NCI-H2029 treated with DMSO at 0.1 percent for 48 hours (cell line): ENCODE results near the gene UBXN2A.
"Not testable (repeated sequence)": the region's sequence is repeated elsewhere in the genome, so short reads cannot be mapped to it uniquely, and the experiment has no call there.

ENCODE experiments used
- DNase-seq: peaks from one replicate; lab custom pipeline; 2025; lab: John Stamatoyannopoulos, UW

UBXN2A gene

DNA sequence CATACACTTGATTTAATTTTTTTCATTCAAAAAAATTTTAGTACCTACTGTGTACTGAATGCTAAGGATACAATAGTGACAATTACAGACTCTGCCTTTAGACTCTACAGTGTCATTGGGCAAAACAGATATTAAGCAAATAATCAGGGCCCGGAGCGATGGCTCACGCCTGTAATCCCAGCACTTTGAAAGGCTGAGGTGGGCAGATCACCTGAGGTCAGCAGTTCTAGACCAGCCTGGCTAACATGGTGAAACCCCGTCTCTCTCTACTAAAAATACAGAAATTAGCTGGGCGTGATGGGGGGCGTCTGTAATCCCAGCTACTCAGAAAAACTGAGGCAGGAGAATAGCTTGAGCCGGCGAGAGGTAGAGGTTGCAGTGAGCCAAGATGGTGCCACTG lies 1.4 kb downstream of the UBXN2A start:
- no peak for DNase-seq

DNA sequence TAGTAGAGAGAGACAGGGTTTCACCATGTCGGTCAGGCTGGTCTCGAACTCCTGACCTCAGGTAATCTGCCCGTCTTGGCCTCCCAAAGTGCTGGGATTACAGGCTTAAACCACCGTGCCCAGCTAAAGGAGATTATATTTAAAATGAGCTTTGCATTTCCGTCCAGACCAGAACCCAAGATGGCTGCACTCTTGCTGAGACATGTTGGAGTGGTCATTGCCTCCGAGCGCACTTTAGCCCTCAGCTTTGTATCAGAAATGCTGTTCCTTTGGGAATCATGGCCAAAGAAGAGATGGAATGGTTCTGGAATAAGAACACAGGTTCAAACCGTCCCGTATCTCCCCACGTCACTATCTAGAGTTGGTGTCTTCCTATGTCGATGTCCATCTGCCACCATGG lies 3.4 kb downstream of the UBXN2A start:
- DNase-seq = no peak

DNA sequence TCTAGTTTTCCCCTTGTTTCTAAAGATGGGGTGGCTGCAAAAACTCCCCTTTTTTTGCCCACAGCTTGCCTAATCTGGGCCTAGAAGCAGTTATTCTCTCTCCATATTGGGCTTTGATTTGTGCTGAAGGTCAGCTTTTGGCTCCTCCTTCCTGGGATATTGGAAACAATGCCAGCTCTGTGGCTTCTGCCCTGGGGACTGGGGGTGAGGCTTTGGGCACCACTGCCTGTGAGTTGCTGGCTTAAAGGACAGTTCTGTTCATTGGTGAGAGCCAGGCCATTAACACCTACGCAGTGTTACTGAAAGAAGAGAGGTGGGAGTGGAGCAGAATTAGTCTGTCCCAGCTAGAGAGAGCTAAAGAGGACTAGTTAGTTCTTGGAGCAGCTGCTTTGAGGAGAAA lies 4.3 kb downstream of the UBXN2A start:
- DNase-seq = no peak

DNA sequence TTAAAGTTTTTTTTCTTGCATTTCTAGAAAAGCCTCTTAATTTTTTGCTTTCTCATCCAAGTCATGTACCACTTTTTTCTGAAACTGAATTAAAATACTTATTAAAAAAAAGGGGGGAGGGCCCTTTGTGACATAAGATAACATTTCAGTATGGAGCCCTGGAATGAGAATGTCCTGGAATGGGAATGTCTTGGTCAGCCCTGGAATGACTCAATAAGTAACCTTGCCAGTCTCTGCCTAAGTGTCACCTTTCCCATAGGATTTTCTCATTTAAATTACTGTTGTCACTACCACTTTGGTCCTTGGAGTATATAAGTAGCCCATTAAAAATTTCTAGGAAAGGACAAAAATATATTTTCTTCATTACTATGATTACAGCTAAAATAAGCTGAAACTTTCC lies 4.7 kb downstream of the UBXN2A start:
- DNase-seq = no peak

DNA sequence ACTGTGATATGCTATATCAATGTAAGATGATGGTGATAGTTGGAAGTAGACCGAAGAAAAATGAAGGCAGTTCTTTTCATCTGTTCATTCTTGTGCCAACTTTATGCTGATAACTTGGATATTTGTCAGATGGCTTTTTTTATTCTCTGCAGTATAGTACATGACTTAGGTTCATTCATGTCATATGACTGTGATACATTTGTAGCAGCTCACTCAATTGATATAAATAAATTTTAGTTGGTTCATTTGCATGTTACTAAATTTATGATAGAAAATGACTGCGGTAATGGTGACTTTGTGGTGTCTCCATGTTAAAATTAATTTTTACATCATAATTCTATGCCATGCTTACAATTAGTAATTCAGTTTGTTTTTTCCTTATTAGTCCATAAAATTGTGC lies 7.1 kb downstream of the UBXN2A start:
- DNase-seq = no peak

DNA sequence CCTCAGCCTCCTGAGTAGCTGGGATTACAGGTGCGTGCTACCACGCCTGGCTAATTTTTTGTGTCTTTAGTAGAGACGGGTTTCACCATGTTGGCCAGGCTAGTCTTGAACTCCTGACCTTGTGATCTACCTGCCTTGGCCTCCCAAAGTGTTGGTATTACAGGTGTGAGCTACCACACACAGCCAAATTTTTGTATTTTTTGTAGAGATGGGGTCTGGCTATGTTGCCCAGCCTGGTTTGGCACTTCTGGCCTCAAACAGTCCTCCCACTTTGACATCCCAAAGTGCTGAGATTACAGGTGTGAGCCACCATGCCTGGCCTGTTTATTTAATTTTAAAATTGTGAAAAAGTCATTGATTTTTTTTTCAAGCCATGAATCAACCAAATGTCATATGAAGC lies 12.3 kb downstream of the UBXN2A start:
- DNase-seq = not testable (repeated sequence)

DNA sequence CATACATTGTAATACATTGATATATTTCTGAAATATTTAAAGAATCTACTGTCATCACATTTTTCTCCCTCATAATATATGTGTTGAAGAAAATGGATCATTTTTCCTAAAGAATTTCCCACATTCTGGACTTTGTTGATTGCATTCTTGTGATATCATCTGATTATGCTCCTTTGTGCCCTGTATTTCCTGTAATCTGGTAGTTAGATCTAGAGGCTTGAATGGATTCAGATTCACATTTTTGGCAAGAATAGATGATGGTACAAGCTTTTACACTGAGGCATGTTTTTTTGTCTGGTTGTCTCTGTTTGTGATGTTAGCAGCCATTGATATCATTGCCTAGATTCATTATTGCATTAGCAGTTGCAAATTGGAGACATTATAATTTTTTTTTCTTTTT lies 13.4 kb downstream of the UBXN2A start:
- no peak for DNase-seq

DNA sequence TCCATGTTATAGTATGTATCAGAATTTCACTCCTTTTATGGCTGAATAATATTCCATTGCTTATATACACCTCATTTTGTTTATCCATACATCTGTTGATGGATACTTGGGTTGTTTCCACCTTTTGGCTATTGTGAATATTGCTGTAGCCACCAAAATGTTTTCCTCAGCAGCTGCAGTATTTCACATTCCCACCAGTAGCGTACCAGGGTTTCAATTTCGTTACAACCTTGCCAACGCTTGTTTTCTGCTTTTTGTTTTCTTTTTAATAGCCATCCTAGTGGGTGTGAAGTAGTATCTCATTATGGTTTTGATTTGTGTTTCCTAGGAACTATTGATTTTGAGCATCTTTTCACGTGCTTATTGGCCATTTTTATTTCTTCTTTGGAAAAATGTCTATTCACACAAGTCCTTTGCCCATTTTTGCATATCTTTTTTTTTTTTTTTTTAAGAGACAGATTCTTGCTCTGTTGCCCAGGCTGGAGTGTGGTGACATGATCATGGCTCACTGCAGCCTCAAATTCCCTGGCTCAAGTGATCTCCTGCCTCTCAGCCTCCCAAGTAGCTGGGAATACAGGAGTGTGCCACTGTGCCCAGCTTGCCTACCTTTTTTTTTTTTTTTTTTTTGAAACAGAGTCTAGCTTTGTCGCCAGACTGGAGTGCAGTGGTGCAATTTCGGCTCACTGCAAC lies 14.2 kb downstream of the UBXN2A start:
- DNase-seq = no peak

DNA sequence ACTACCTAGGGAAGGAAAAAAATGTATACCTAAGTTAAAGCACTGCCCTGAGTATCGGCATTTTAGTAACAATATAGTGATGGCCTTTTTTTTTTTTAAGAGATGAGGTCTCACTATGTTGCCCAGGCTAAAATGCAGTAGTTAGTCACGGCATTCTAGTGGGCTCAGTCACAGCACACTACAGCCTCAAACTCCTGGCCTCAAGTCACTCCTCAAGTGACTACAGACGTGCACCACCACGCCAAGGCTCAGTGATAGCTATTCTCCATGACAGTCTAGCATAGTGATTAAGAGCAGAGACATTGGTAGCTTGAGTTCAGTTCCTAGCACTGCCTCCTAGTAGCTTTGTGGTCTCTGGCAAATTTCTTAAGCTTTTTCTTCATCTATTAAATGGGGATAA lies 27.6 kb downstream of the UBXN2A start:
- DNase-seq = no peak

DNA sequence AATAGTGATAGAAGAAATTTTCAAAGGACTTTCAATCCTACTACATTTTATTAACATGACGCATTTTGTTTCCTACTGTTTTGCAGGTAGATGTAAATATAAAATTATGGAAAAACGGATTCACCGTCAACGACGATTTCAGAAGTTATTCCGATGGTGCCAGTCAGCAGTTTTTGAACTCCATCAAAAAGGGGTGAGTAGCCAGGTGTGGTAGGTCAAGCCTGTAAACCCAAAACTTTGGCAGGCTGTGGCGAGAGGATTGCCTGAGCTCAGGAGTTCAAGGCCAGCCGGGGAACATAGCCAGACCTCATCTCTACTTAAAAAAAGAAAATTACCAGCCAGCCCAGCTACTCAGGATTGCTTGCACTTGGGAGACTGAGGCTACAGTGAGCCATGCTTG lies 36.6 kb downstream of the UBXN2A start:
- DNase-seq = no peak

DNA sequence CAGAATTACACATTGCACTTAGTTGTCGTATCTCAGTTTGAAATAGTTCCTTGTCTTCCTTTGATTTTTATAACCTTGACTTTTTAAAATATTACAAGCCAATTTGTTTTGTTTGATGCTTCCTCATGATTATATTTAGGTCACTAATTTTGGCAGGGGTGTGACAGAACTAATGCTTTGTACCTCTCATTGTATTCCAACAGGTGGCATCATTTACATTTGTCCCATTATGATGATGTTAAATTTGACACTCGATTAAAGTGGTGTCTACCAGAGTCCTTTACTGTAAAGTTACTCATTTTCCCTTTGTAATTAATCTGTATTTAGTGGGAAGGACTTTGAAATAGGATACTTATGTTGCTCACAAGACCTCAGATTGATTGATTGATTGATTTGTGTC lies 48.1 kb downstream of the UBXN2A start:
- no peak for DNase-seq

DNA sequence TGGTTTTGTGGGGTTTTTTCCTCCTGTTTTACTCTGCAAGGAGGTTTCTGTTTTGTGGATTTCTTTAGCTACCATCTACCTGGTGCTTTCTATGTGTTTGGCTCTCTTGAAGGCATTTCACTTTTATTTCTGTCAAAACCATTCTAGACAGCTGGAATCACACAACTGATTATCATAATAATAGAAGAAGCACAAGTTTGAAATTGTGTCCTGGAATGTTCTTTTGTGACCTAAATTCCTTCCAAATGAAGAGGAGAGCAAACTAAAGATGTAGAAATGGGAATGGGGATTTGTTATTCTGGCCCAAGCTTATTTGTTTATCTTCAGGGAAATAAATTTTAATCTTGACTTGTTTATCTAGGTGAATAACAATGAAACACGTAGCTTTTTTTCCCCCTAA lies 52.7 kb downstream of the UBXN2A start:
- no peak for DNase-seq

DNA sequence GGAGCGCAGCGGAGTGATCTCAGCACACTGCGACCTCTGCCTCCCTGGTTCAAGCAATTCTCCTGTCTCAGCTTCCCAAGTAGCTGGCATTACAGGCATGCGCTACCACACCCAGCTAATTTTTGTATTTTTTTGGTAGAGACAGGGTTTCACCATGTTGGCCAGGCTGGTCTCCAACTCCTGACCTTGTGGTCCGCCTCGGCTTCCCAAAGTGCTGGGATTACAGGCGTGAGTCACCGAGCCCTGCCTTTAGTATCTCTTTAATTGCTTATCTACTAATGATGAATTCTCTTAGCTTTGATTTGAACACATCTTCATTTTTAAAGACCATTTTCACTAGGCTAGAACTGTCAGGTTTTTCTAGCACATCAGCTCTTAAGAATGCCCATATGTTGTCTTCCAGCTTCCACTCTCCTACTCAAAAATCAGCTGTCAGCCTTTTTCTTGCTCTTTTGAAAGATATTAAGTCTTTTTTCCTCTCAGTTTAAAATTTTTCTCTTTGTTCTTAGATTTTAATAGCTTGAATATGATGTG lies 53.5 kb downstream of the UBXN2A start:
- DNase-seq = no peak

DNA sequence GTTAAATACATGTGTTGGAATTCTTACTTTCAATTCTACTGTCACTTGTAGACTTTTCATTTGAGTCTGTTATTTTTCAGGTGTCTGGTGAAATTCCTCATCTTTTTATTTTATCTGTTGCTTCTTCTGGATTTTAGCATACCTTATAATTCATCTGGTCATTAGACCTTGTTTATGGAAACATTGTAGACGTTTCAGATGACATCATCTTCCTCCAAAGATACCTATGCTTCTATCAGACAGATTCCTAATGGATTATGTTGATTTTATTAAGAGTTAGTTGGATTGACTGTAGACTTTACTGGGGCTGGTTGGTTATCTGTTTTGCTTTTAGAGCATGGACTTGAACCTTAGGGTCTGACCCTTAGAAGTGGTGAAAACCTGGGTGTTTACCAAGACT lies 54.3 kb downstream of the UBXN2A start:
- DNase-seq = no peak

DNA sequence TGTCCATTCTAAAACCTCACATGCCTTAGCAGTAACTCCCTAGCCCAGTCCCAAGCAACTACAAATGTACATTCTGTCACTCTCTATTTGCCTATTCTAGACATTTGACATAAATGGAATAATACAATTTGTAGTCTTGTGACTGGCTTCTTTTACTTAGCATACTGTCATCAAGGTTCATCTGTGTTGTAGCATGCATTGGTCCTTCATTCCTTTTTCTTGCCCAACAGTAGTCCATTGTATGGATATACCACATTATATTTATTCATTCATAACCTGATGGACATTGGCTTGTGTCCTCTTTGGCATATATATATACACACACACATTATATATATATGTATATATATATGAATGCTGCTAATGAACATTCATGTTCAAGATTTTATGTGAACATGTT lies 67.4 kb downstream of the UBXN2A start:
- no peak for DNase-seq

DNA sequence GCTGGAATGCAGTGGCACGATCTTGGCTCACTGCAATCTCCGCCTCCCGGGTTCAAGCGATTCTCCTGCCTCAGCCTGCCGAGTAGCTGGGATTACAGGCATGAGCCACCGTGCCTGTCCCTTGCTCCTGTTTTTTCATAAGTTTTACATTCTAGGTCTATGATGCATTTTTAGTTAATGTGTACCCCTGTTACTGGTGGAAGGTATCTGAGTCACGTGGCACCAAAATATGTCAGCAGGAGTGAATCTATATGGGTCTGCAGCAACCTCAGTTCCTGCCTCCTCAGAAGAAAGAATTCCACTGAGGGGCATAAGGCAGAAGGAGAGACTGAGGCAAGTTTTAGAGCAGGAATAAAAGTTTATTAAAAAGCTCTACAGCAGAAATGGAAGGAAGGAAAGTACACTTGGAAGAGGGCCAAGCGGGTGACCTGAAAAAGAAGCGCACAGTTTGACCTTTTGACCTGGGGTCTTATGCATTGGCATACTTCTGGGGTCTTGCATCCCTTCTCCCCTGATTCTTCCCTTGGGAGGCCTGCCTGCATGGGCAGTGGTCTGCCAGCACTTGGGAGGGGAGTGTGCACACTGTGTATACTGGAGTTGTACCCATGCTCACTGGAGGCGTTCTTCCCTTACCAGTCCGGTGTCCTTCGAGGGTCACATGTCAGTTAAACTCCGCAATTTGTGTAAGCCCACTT lies 68.6 kb downstream of the UBXN2A start:
- no peak for DNase-seq

DNA sequence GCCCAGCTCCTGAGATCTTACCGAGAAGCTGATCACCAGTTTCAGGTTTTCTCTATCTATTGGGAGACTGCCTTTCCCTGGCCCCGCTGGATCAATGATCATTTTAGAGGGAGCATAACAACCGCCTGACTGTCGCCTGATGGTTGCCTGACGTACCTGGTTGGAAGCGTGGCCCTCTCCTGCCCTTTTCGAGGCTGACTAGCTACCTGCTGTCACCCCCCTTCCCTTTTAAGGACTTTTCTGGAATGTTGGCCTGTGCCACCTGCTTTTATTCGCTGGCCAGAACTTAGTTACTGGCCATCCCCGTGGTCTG lies 69.1 kb downstream of the UBXN2A start:
- DNase-seq = no peak

DNA sequence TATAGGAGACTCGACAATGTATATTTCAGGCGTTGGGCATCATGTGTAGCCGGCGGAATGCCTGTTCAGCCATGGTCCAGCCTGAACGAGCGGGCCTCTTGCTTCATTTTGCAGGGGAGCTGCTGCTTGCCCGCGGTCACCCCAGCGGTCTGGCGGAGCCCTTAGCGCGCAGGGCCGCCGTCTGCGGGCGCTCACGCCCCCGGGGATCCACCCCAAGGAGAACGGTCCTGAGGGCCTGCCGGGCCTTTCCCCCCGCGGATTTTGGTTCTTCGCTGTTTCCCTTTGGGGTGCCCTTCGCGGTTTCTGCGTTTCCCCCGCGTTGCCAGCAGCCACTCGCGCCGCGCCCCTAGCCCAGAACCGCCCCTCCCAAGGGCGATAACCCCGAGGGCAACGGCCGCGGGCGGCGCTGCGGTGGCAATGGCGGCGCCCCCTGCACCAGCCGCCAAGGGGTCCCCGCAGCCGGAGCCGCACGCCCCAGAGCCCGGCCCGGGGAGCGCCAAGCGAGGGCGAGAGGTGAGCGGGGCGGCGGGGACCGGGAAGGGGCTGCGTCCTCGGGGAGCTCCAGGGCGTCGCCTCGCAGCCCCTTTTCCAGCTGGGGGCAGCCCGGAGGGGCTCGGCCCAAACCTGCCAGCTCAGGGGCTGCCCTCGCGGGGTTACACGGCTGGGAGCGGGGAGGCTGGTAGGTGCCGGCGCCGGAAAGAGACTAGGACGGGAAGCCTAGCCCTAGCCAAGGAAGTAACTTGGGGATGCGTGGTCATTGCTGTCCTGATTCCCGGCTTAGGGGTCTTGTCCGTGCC lies 69.6 kb downstream of the UBXN2A start, which contains the start of gene MFSD2B:
Gene MFSD2B, plus strand, starts transcription at position 406 of the 797 bp plus-strand sequence. Its CDS starts 12 bp downstream, at position 418.
- no peak for DNase-seq

DNA sequence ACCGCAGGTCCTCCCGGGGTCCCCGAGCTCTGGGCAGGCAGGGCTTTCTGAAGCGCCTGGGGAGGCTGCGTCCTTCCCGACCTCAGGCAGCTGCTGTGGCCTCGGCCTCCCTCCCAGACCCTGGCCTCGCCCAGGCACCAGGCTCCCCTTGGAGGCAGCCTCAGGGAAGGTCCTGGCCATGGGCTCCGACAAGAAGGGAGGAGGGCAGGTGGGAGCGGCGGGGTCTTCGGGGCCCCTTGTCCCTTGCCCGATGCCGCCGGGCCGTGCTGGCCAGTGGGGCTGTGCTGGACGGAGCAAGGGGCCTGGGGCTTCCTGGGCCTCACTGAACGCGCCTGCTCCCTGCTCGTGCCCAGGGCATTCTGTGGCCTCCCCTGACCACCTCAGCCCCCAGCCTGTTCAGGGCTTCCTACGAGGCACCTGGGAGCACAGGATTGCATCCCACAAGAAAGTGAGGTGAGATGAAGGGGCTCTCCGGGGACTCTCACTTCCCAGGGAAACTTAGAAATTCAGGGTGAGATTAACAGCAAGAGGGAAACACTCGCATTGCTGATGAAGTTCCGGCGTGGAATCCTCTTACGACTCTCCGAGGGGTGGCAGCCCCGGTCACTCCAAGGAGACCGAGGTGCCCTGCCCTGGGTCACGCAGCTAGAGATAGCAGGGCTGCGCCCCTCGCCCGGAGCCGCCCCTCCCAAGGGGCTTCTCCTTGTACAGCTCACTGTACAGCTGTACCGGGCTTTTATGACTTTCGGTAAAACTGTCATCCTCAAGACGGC lies 70.4 kb downstream of the UBXN2A start:
- DNase-seq = no peak

DNA sequence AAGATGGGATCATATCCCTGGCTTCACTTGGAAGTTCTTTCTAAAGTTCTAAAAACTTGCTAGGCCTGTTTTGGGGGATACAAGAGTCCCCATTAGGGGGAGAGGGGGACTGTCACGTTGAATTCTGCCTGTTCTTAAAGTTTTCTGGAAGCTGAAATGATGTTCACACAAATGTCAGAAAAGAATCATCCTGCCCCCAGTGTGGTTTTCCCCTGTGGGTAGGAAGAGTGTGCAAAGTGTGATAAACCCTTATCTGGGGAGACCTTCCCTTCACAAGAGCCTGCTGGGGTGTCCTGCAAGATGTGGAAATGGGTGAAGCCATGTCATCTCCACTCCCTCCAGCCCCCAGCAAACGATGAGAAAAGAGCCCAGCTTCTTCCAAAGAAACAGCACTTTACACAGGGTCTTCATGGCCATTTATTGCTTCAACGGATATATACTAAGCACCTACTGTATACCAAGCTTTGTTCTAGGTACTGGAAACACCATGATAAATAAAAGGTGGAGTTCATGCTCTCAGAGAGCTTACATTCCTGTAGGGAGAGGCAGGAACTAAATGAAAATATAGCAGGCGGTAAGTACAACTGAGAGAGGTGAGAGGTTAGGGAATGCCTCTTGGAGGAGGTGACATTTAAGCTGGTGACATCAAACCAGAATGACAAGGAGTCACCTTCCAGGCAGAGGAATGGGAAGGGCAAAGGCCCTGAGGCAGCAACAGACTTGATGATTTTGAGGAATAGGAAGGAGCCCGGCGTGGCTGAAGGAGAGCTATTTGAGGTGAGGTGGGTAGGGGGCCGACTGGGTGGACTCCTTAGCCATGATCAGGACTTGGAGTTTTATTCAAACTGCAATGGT lies 71.2 kb downstream of the UBXN2A start:
- DNase-seq = no peak

DNA sequence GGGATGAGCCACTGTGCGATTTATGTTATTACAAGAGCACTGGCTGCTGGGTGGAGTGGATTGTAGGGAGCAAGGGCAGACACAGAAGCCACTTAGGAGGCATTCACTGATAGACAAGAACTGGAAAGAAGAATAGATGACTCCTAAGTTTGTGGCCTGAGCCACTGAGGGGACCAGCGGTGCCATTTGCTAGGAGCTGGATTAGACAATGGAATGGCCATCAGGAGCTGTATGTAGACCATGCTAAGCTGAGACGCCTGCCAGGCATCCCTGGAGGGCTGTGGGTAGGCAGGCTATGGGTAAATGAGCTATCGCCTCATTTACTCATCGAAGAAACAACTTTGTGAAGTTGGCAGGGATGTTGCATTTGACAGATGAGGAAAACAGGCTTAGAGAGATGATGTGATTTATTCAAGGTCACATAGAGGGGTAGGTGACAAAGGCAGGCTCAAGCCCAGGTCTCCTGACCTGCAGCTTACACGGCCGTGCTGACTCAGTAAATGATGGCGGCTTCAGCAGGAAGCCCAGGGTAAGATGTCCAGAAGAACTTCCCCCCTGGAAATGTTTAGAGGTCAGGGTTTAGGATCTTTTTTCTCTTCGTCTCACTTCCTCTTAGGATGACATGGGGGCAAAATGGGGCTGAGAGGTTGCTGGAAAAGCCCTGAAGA lies 72.4 kb downstream of the UBXN2A start:
- DNase-seq = no peak
